Effector CD4-positive, alpha-beta T cell (primary cell): ENCODE measurements around the gene DCHS1.
A peak's percentile ranks its signal among the peaks of the same experiment; 100 is the strongest.

Experiments
- DNase-seq: peaks from one replicate; pipeline ENCODE4 v3.0.0-alpha.2; 2020

DCHS1 gene

GRCh38 chr11:6611963-6612212, 43.7 kb downstream of the DCHS1 start:
- DNase-seq, result no peak

GRCh38 chr11:6611092-6611962, 44.3 kb downstream of the DCHS1 start:
- peak; percentile 33 for DNase-seq

DNA sequence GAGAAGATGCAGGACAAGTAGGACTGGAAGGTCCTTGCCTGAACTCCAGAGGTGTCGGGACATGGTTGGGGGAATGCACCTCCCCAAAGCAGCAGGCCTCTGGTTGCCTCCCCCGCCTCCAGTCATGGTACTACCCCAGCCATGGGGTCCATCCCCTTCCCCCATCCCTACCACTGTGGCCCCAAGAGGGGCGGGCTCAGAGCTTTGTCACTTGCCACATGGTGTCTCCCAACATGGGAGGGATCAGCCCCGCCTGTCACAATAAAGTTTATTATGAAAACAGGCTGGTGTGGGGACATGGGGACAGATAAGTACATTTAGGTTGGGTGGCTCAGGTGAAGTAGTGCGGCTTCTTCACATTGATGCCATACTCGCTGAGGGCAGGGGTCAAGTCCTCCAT, 45.0 kb downstream of the DCHS1 start:
- no peak for DNase-seq

DNA sequence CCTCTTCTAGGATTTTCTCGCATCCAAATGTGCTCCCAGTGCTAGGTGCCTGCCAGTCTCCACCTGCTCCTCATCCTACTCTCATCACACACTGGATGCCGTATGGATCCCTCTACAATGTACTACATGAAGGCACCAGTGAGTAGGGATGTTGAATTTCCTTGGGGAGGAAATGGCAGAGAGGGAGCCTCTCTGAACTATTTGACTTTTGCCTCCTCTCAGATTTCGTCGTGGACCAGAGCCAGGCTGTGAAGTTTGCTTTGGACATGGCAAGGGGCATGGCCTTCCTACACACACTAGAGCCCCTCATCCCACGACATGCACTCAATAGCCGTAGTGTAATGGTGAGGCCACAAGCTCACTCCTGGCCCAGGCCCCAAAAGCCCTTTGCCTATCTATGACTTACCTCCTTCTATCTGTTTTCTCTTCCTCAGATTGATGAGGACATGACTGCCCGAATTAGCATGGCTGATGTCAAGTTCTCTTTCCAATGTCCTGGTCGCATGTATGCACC, 46.0 kb downstream of the DCHS1 start:
- no peak for DNase-seq

DNA sequence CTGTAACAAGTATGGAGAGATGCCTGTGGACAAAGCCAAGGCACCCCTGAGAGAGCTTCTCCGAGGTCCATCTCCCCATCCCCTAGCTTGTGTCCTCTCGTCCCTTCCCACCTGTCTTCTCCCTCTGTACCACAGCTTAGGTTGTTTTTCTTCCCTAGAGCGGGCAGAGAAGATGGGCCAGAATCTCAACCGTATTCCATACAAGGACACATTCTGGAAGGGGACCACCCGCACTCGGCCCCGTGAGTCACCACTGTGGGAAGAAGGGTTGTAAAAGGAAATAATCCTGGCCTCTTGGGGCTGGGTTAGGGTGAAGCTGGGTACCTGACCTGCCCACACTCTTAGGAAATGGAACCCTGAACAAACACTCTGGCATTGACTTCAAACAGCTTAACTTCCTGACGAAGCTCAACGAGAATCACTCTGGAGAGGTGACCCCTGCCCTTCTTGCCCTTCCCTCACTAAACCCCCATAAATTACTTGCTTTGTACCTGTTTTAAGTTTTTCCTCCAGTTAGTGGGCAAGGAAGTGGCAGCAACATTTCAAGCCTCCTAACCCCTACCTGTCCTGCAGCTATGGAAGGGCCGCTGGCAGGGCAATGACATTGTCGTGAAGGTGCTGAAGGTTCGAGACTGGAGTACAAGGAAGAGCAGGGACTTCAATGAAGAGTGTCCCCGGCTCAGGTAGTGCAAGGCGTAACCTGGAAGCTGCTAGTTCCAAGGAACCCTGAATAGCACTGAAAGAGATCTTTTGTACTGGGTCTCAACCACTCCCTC, 46.7 kb downstream of the DCHS1 start:
- DNase-seq, result no peak

DNA sequence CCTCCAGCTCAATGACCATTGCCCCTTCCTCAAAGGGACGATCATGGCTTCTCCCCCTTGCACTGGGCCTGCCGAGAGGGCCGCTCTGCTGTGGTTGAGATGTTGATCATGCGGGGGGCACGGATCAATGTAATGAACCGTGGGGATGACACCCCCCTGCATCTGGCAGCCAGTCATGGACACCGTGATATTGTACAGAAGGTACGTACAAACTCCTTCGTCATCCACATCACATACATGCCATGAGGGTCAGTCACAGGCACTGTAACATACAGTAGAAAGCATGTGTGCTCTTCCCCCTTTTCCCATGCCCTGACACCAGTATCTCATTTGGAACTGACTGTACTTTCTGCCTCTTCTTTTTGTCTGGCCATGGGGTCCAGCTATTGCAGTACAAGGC, 47.6 kb downstream of the DCHS1 start:
- no peak for DNase-seq

DNA sequence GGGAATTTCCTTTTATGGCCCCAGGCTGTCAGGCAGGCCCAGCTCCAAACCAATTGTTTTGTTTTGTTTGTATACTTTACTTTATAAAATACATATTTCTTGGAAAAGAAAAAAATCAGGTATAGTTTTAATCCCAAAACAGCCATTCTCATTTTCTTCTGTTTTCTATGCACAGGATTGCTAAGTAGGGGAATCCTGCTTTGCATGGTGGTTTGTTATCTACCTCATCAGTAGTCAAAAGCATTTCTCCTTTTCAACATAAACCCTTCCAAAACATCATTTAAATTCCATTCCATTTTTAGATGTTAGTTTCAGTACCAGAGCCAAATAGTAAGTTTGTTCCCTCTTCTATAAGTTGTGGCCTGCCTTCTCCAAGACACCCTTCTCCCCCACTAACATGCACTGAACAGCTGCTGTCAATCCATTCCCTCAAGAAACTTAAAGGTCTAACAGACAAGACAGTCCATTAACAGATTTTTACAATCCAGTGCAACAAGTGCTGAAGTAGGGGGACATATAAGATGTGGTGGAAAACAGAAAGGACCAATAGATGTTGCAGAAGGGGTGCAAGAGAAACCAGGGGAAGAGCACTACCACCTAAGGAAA, 48.3 kb downstream of the DCHS1 start:
- no peak for DNase-seq

- peak; percentile 26 for DNase-seq
These were observed 49.0 kb downstream of the DCHS1 start for GRCh38 chr11:6606471-6607189.

- no peak for DNase-seq
These were observed 50.8 kb downstream of the DCHS1 start for GRCh38 chr11:6604790-6605189.

GRCh38 chr11:6604081-6604626, 51.5 kb downstream of the DCHS1 start:
- DNase-seq, result peak; percentile 41

DNA sequence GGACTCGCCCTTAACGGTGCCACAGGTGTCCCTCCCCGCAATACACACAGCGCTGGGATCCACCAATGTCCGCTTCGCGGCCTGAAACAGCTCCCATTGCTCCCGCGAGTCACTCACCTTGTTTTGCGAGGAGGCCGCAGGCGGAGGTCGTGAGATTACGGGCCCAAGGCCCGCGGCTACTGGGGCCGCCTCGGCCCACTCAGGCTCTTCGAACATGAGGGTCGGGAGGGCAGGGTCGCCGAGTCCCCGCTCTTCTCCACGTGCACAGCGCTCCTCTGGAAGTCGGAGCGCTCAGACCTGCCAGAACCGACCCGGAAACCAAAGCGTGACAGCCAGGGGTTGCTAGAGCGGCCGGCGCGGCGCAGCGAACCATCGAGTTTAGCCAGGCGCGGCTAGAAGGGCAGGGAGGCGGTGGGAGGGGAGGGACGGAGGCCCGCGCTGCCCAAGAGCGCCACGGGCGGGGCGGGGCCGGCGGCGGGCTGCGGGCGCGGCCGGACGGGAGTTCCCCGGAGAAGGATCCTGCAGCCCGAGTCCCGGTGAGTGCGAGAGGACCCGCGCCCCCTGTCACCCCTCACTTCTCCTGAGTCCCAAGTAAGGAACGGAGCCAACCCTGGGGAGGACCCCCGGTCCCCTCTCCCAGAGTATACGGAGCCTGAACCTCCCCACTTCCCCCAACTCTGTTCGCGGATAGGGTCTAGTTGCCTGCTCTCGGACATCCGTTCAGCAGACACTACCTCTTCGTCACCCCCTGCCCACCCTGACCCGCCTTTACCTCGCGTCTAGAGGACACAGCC, 52.1 kb downstream of the DCHS1 start, which contains the start of the genes ILK and RRP8:
Gene ILK, plus strand, starts transcription at position 488 of the 794 bp plus-strand sequence. CDS start 498 bp downstream, outside the sequence.
Gene RRP8, minus strand, starts transcription at position 330 of the 794 bp plus-strand sequence. Its CDS starts 114 bp downstream, at position 216.
- peak; percentile 79 for DNase-seq

GRCh38 chr11:6602096-6602940, 53.3 kb downstream of the DCHS1 start:
- no peak for DNase-seq

GRCh38 chr11:6601041-6601461, 54.6 kb downstream of the DCHS1 start:
- no peak for DNase-seq

- no peak for DNase-seq
These were observed 55.7 kb downstream of the DCHS1 start for GRCh38 chr11:6599881-6600390.

- DNase-seq, result no peak
These were observed 56.2 kb downstream of the DCHS1 start for GRCh38 chr11:6599449-6599848.

DNA sequence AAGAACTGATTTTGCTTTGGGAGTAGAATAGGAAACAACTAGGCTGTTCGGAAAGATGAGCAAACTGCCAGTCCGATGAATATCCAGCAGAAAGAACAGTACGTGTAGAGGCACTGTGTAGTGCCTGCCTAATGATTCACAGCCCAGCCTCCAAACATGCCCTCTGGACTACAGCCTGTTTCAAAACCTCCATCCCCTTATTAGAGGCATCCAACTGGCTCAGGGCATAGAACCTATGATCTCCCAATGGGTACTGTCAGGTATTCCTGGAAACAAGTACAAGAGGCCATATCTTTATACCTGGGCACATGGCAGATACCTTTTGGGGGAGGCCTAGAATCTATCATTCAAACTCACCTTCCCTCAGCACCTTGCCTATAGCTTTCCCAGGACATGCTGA, 57.1 kb downstream of the DCHS1 start:
- no peak for DNase-seq

- DNase-seq, result no peak
These were observed 59.3 kb downstream of the DCHS1 start for GRCh38 chr11:6596239-6596877.

- no peak for DNase-seq
These were observed 61.4 kb downstream of the DCHS1 start for GRCh38 chr11:6594142-6594768.

DNA sequence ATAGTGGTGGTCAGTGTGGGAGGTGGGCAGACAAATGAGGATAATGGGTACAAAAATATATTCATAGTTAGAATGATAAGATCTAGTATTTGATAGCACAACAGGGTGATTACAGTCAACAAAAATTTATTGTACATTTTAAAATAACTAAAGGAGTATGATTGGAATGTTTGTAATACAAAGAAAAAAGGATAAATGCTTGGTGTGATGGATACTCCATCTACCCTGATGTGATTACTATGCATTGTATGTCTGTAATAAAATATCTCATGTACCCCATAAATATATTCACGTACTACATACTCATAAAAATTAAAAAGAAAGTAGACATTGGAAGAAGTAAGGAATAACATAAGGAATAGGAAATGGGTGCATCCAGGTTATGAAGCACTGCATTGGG, 67.6 kb downstream of the DCHS1 start:
- DNase-seq, result no peak
